Osteocyte (in vitro differentiated cells): ENCODE data around the gene DENND1A. TPM values are rescaled to one million over a fixed set of nuclear protein-coding genes. Genes with fewer than 3 reads are reported as not detected.

Experiments used
- DNase-seq: peaks from one replicate; pipeline ENCODE4 v3.0.0; 2021; ENCODE audit warnings: mixed read lengths; ENCODE audit not compliant: unreplicated experiment; ENCODE audit errors: extremely low spot score
- H3K27ac Mint-ChIP-seq: one replicate; pipeline ENCODE4 v1.8.0; 2021; ENCODE audit warnings: mild to moderate bottlenecking, mixed read lengths; ENCODE audit not compliant: unreplicated experiment
- H3K27me3 Mint-ChIP-seq: one replicate; pipeline ENCODE4 v1.8.0; 2021; ENCODE audit warnings: mixed read lengths; ENCODE audit not compliant: unreplicated experiment
- H3K36me3 Mint-ChIP-seq: one replicate; pipeline ENCODE4 v1.8.0; 2021; ENCODE audit warnings: mixed read lengths; ENCODE audit not compliant: unreplicated experiment
- H3K4me1 Mint-ChIP-seq: one replicate; pipeline ENCODE4 v1.8.0; 2021; ENCODE audit warnings: mixed read lengths; ENCODE audit not compliant: unreplicated experiment
- H3K4me3 Mint-ChIP-seq: one replicate; pipeline ENCODE4 v1.8.0; 2021; ENCODE audit warnings: mild to moderate bottlenecking, moderate library complexity, mixed read lengths; ENCODE audit not compliant: unreplicated experiment
- H3K9me3 Mint-ChIP-seq: one replicate; pipeline ENCODE4 v1.8.0; 2021; ENCODE audit warnings: mixed read lengths; ENCODE audit not compliant: unreplicated experiment
- total RNA-seq: library from RNA; stranded (reverse); gene quantifications from 2 replicates; pipeline ENCODE4 v1.2.1, GENCODE V29; 2021
- TF ChIP-seq, protein P1 (sequence below): fragments of 200-600 bp; sonication (generic); IDR thresholded peaks from 2 replicates; pipeline ENCODE4 v1.5.0; 2021; ENCODE audit warnings: antibody characterized with exemption, mild to moderate bottlenecking, moderate library complexity

The DENND1A gene
- total RNA-seq, 1 donor from 2014 or later, result 19.8 TPM

- no peaks in the 10 kb centered on the region for H3K27me3 Mint-ChIP-seq
- H3K27ac Mint-ChIP-seq, result no peak overlapping the region
- no peak overlapping the region for H3K4me3 Mint-ChIP-seq
- DNase-seq, result no peak
- peaks cover 2% of the 10 kb centered on the region for H3K36me3 Mint-ChIP-seq
- TF ChIP-seq, protein P1, sequence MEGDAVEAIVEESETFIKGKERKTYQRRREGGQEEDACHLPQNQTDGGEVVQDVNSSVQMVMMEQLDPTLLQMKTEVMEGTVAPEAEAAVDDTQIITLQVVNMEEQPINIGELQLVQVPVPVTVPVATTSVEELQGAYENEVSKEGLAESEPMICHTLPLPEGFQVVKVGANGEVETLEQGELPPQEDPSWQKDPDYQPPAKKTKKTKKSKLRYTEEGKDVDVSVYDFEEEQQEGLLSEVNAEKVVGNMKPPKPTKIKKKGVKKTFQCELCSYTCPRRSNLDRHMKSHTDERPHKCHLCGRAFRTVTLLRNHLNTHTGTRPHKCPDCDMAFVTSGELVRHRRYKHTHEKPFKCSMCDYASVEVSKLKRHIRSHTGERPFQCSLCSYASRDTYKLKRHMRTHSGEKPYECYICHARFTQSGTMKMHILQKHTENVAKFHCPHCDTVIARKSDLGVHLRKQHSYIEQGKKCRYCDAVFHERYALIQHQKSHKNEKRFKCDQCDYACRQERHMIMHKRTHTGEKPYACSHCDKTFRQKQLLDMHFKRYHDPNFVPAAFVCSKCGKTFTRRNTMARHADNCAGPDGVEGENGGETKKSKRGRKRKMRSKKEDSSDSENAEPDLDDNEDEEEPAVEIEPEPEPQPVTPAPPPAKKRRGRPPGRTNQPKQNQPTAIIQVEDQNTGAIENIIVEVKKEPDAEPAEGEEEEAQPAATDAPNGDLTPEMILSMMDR, result no peak
- H3K4me1 Mint-ChIP-seq, result peaks cover 8% of the 10 kb centered on the region
- no peaks in the 10 kb centered on the region for H3K9me3 Mint-ChIP-seq
Measured at GRCh38 chr9:123796618-123797484, 133.1 kb downstream of the DENND1A start.

- Mint-ChIP-seq H3K4me3 (no peak overlapping the region), H3K4me1 (peaks cover 8% of the 10 kb centered on the region), H3K36me3 (peaks cover 3% of the 10 kb centered on the region), H3K9me3 (no peaks in the 10 kb centered on the region), H3K27me3 (no peaks in the 10 kb centered on the region), H3K27ac (no peak overlapping the region)
- TF ChIP-seq, protein P1, result no peak
- no peak for DNase-seq
Measured at GRCh38 chr9:123796094-123796493, 133.8 kb downstream of the DENND1A start.

GRCh38 chr9:123795336-123795735 lies 134.6 kb downstream of the DENND1A start:
- Mint-ChIP-seq H3K27me3 (no peaks in the 10 kb centered on the region), H3K36me3 (peaks cover 3% of the 10 kb centered on the region), H3K27ac (peak overlapping the region; percentile 65), H3K4me1 (peaks cover 8% of the 10 kb centered on the region), H3K4me3 (no peak overlapping the region), H3K9me3 (no peaks in the 10 kb centered on the region)
- no peak for DNase-seq
- TF ChIP-seq, protein P1, result no peak

DNA sequence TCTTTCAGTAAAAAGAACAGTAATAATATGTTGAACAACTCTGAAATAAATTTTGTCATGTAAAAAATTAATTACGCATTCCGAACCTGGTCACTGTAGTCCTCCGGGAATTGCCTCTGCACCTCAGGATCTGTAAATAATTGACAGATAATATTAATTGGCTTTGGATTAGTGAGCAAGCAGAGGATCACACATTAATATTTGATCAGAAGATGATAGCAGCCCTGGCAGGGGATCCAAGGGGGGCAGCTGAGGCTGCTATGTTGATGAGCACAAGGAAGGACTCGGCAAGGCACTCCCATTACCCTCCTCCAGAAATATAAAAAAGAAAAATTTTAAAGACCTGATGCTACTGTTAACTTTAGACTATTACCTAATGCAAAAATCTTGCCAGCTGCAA lies 137.4 kb downstream of the DENND1A start:
- no peak overlapping the region for H3K4me3 Mint-ChIP-seq
- H3K9me3 Mint-ChIP-seq, result no peaks in the 10 kb centered on the region
- no peak overlapping the region for H3K27ac Mint-ChIP-seq
- TF ChIP-seq, protein P1, result no peak
- H3K36me3 Mint-ChIP-seq, result peaks cover 3% of the 10 kb centered on the region
- peaks cover 8% of the 10 kb centered on the region for H3K4me1 Mint-ChIP-seq
- H3K27me3 Mint-ChIP-seq, result no peaks in the 10 kb centered on the region
- DNase-seq, result no peak

DNA sequence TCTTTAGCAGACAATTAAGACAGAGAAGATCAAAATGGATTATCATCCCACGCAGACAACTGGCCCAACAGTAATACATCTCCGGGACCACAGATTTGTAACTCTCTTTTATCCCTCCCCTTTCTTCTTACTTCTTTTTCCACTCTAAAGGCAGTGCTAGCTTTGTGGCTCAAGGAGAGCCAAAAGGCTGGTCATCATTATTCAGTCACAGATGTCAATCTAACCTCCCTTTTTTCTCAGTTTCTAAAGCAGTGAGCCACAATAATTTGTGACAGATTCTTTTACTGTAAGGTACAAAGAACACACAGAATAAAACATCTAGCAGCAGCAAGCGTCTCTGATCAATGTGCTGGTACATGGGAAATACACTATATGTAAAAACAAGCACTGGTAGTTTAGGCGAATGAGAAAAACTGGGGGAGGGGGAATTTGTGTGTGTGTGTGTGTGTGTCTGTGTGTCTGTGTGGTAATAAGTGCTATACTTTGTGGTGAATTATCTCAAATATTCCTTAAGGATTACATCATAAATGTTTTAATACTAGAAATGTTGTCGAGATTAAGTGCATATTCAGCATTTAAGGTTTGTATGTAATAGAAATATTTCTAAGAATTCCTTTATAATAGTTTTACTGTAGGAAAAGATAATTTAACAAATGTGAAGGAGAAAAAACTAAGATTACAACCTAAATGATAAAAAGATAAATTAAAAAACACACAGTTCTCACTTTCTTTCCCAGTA lies 140.2 kb downstream of the DENND1A start:
- peaks cover 3% of the 10 kb centered on the region for H3K36me3 Mint-ChIP-seq
- DNase-seq, result no peak
- no peak overlapping the region for H3K27ac Mint-ChIP-seq
- no peaks in the 10 kb centered on the region for H3K4me1 Mint-ChIP-seq
- H3K4me3 Mint-ChIP-seq, result no peak overlapping the region
- TF ChIP-seq, protein P1, result no peak
- no peaks in the 10 kb centered on the region for H3K9me3 Mint-ChIP-seq
- no peaks in the 10 kb centered on the region for H3K27me3 Mint-ChIP-seq
